HepG2 (cell line): ENCODE results near the gene FCHO1. TPM values are rescaled to one million over a fixed set of nuclear protein-coding genes. Genes with fewer than 3 reads are reported as not detected.

Experiments
- FOXJ3 ChIP-seq: sonication (generic); formaldehyde crosslinking; IDR thresholded peaks from 2 replicates; pipeline ENCODE4 v1.4.0; 2020; ENCODE audit warnings: missing genetic modification reagents, mild to moderate bottlenecking, borderline replicate concordance
- GTF3A ChIP-seq: sonication (generic); formaldehyde crosslinking; conservative IDR thresholded peaks from 2 replicates; pipeline ENCODE4 v1.4.0; 2020; ENCODE audit warnings: mild to moderate bottlenecking, missing genetic modification reagents
- IRX3 ChIP-seq: sonication (generic); formaldehyde crosslinking; IDR thresholded peaks from 2 replicates; pipeline ENCODE4 v1.8.1; 2023; ENCODE audit warnings: mild to moderate bottlenecking, low read depth, missing genetic modification reagents, borderline replicate concordance
- KDM5B ChIP-seq: sonication (generic); formaldehyde crosslinking; IDR thresholded peaks from 2 replicates; pipeline ENCODE4 v1.4.0; 2020; ENCODE audit warnings: missing genetic modification reagents, mild to moderate bottlenecking, borderline replicate concordance
- MED1 ChIP-seq: sonication (generic); formaldehyde crosslinking; IDR thresholded peaks from 2 replicates; pipeline ENCODE4 v1.4.0; 2020; ENCODE audit warnings: missing genetic modification reagents
- POLR2AphosphoS2 ChIP-seq: IDR thresholded peaks from 2 replicates; pipeline ENCODE4 v1.6.1; 2011; ENCODE audit warnings: low read depth, low read length, improper control_type of control experiment
- ZFP41 ChIP-seq: sonication (generic); formaldehyde crosslinking; IDR thresholded peaks from 2 replicates; pipeline ENCODE4 v1.4.0; 2020; ENCODE audit warnings: mild to moderate bottlenecking, missing genetic modification reagents, borderline replicate concordance
- ZNF136 ChIP-seq: sonication (generic); formaldehyde crosslinking; IDR thresholded peaks from 2 replicates; pipeline ENCODE4 v1.8.1; 2022; ENCODE audit warnings: low read depth, mild to moderate bottlenecking, moderate library complexity, missing genetic modification reagents
- ZNF564 ChIP-seq: sonication (generic); formaldehyde crosslinking; IDR thresholded peaks from 2 replicates; pipeline ENCODE4 v1.8.1; 2023; ENCODE audit warnings: mild to moderate bottlenecking, missing genetic modification reagents
- polyA plus RNA-seq, 8 experiments: library from polyadenylated mRNA; depleted of rRNA in 3 of 8; stranded (reverse) in 7 of 8; unstranded in 1 of 8; fragments of >200 nt; fragmentation: Illumina TruSeq in 4 of 8; extraction: Trizol in 4 of 8; gene quantifications; 2 replicates each; pipeline versions ENCODE4 v1.2.1 to v1.2.3, GENCODE V29; 2011 to 2016; ENCODE audit warnings: low read depth in 4 of 8, missing spikeins in 1 of 8, mixed read lengths in 1 of 8; ENCODE audit not compliant: insufficient read depth in 1 of 8
- total RNA-seq, 5 experiments: library from RNA; depleted of rRNA; stranded (reverse); fragments of >200 nt; fragmentation: Illumina TruSeq; extraction: Trizol; gene quantifications; 2 replicates each; pipeline ENCODE4 v1.2.3, GENCODE V29; 2016; ENCODE audit warnings: low read depth in 1 of 5
- TF ChIP-seq, protein P1 (sequence below): sonication (generic); formaldehyde crosslinking; IDR thresholded peaks from 2 replicates; pipeline ENCODE4 v1.4.0; 2020; ENCODE audit warnings: mild to moderate bottlenecking, low read depth, missing genetic modification reagents
- TF ChIP-seq, protein P2 (sequence below): sonication (generic); formaldehyde crosslinking; IDR thresholded peaks from 2 replicates; pipeline ENCODE4 v1.5.0; 2020; ENCODE audit warnings: missing genetic modification reagents
- TF ChIP-seq, protein P3 (sequence below), 2 experiments: fragments of 450-650 bp in 1 of 2; sonication (generic) in 1 of 2; formaldehyde crosslinking in 1 of 2; IDR thresholded peaks; 2 replicates each; pipeline versions ENCODE4 v1.6.1 to v1.8.0; 2016 to 2022; ENCODE audit warnings: antibody characterized with exemption in 1 of 2, mild to moderate bottlenecking in 1 of 2, missing genetic modification reagents in 1 of 2

FCHO1 gene
- total and polyA plus RNA-seq, 2 of the 13 experiments (the other 11 are each of a cell fraction or from before 2014, with no cell fraction given) = 1.3 to 3.1 TPM

DNA sequence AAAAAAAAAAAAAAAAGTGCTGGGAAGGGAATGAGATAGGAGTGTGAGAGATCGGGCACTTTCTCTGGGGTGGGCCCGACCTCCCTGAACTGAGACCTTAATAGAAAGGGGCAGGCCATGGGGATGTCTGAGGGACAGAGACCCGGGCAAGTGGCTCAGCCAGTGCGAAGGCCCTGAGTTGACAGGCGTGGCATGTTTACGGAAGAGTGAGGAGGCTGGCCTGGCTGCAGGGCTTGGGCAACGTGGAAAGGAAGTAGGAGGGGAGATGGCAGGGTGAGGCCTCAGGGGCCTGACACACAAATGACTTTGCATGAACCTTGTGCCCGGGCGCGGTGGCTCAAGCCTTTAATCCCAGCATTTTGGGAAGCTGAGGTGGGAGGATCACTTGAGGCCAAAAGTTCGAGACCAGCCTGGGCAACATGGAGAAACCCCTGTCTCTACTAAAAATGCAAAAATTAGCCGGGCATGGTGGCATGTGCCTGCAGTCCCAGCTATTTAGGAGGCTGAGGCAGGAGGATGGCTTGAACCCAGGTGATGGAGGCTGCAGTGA lies 13.9 kb downstream of the FCHO1 start (continued):
- TF ChIP-seq, protein P1, sequence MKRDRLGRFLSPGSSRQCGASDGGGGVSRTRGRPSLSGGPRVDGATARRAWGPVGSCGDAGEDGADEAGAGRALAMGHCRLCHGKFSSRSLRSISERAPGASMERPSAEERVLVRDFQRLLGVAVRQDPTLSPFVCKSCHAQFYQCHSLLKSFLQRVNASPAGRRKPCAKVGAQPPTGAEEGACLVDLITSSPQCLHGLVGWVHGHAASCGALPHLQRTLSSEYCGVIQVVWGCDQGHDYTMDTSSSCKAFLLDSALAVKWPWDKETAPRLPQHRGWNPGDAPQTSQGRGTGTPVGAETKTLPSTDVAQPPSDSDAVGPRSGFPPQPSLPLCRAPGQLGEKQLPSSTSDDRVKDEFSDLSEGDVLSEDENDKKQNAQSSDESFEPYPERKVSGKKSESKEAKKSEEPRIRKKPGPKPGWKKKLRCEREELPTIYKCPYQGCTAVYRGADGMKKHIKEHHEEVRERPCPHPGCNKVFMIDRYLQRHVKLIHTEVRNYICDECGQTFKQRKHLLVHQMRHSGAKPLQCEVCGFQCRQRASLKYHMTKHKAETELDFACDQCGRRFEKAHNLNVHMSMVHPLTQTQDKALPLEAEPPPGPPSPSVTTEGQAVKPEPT (CRISPR knock-in tag) = no peak
- TF ChIP-seq ZNF136 (CRISPR knock-in tag) (no peak), GTF3A (CRISPR knock-in tag) (no peak), ZFP41 (no peak), POLR2AphosphoS2 (no peak), KDM5B (CRISPR knock-in tag) (no peak), IRX3 (no peak), ZNF564 (CRISPR knock-in tag) (0 out of 2 replicates have a peak, but pooled peaks have one; percentile 35), MED1 (CRISPR knock-in tag) (peak; percentile 65), FOXJ3 (CRISPR knock-in tag) (no peak)
- TF ChIP-seq, protein P2, sequence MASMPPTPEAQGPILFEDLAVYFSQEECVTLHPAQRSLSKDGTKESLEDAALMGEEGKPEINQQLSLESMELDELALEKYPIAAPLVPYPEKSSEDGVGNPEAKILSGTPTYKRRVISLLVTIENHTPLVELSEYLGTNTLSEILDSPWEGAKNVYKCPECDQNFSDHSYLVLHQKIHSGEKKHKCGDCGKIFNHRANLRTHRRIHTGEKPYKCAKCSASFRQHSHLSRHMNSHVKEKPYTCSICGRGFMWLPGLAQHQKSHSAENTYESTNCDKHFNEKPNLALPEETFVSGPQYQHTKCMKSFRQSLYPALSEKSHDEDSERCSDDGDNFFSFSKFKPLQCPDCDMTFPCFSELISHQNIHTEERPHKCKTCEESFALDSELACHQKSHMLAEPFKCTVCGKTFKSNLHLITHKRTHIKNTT (CRISPR knock-in tag) = no peak
- TF ChIP-seq, protein P3, sequence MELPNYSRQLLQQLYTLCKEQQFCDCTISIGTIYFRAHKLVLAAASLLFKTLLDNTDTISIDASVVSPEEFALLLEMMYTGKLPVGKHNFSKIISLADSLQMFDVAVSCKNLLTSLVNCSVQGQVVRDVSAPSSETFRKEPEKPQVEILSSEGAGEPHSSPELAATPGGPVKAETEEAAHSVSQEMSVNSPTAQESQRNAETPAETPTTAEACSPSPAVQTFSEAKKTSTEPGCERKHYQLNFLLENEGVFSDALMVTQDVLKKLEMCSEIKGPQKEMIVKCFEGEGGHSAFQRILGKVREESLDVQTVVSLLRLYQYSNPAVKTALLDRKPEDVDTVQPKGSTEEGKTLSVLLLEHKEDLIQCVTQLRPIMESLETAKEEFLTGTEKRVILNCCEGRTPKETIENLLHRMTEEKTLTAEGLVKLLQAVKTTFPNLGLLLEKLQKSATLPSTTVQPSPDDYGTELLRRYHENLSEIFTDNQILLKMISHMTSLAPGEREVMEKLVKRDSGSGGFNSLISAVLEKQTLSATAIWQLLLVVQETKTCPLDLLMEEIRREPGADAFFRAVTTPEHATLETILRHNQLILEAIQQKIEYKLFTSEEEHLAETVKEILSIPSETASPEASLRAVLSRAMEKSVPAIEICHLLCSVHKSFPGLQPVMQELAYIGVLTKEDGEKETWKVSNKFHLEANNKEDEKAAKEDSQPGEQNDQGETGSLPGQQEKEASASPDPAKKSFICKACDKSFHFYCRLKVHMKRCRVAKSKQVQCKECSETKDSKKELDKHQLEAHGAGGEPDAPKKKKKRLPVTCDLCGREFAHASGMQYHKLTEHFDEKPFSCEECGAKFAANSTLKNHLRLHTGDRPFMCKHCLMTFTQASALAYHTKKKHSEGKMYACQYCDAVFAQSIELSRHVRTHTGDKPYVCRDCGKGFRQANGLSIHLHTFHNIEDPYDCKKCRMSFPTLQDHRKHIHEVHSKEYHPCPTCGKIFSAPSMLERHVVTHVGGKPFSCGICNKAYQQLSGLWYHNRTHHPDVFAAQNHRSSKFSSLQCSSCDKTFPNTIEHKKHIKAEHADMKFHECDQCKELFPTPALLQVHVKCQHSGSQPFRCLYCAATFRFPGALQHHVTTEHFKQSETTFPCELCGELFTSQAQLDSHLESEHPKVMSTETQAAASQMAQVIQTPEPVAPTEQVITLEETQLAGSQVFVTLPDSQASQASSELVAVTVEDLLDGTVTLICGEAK (IDR thresholded peaks at IDR 0.05) = no peak
- TF ChIP-seq, protein P3 (CRISPR knock-in tag; IDR thresholded peaks at IDR 0.05) = no peak
